Measurements from ENCODE around the gene ANTKMT. TPM values are rescaled to one million over a fixed set of nuclear protein-coding genes. Genes with fewer than 3 reads are reported as not detected.

ANTKMT gene
- total RNA-seq, 2 experiments from 2014 or later: 8.1 TPM

GRCh38 chr16:694863-695354 lies 26.0 kb upstream of the ANTKMT start:
- no peak overlapping the region for H3K27ac ChIP-seq (ENCODE audit: low read depth in 1 of 2, low read length in 2 of 2)
- peaks cover 58% of the 10 kb centered on the region for H3K4me1 ChIP-seq (ENCODE audit: insufficient read depth, low read length)
- ATAC-seq (ENCODE audit: poor library complexity) (no peak), DNase-seq (peak in 1 of 14 experiments; percentile 57)
- TF ChIP-seq CTCF (IDR thresholded peaks at IDR 0.05): no peak
- CTCF ChIA-PET: interaction anchor here (1.2 to 2.0 kb wide), 3 partner anchors 27 to 58 kb away, joined by 4 to 8 read pairs (median 6); partner anchors contain the start of genes CIAO3 and RHOT2
- POLR2A ChIA-PET: interaction anchor here (0.6 to 4.1 kb wide), 25 partner anchors 9 to 1452 kb away, joined by 3 to 55 read pairs (median 7); partner anchors contain the start of genes ANTKMT, CAPN15, CCDC78 and CHTF18
- no peaks in the 10 kb centered on the region for H3K9me3 Mint-ChIP-seq
- no peak overlapping the region for H3K27ac Mint-ChIP-seq
- peaks cover 0 to 2% of the 10 kb centered on the region in 2 experiments for H3K27me3 ChIP-seq (ENCODE audit: control insufficient read depth in 1 of 2, insufficient read depth in 2 of 2, low read length in 2 of 2)
- no peaks in the 10 kb centered on the region for H3K27me3 Mint-ChIP-seq
- peak overlapping the region; percentile 20 for H3K4me3 Mint-ChIP-seq
- peak overlapping the region; percentile 69 for H3K4me3 ChIP-seq (ENCODE audit: low read length)
- no peaks in the 10 kb centered on the region for H3K36me3 ChIP-seq (ENCODE audit: insufficient read depth, low read length)
- intact Hi-C loops (cut with DNase I, micrococcal nuclease): loop anchor here in 1 of 2 experiments (10.0 kb wide), 2 partner anchors 720 to 1270 kb away; partner anchors contain the start of genes RNF151, RPS2 and UNKL
- peaks cover 16% of the 10 kb centered on the region for H3K4me1 Mint-ChIP-seq (ENCODE audit: low read depth)
- peaks cover 0 to 9% of the 10 kb centered on the region in 2 experiments for H3K9me3 ChIP-seq (ENCODE audit: control insufficient read depth in 1 of 2, insufficient read depth in 1 of 2, low read length in 2 of 2)
- H3K36me3 Mint-ChIP-seq (ENCODE audit: low read depth): peaks cover 5% of the 10 kb centered on the region

- ATAC-seq (ENCODE audit: poor library complexity) (peak; percentile 73), DNase-seq (peak; percentile 40 to 86 (median 73))
- intact Hi-C loops (cut with DNase I, micrococcal nuclease): loop anchor here in 1 of 2 experiments (10.0 kb wide), 2 partner anchors 719 to 1269 kb away; partner anchors contain the start of genes RNF151, RPS2 and UNKL
- peak overlapping the region; percentile 69 for H3K4me3 ChIP-seq (ENCODE audit: low read length)
- Mint-ChIP-seq H3K27me3 (no peaks in the 10 kb centered on the region), H3K4me3 (peak overlapping the region; percentile 80), H3K9me3 (no peaks in the 10 kb centered on the region), H3K36me3 (ENCODE audit: low read depth) (no peaks in the 10 kb centered on the region), H3K27ac (peak overlapping the region; percentile 72), H3K4me1 (ENCODE audit: low read depth) (peaks cover 11% of the 10 kb centered on the region)
- no peaks in the 10 kb centered on the region for H3K36me3 ChIP-seq (ENCODE audit: insufficient read depth, low read length)
- H3K27me3 ChIP-seq (ENCODE audit: control insufficient read depth in 1 of 2, insufficient read depth in 2 of 2, low read length in 2 of 2): peaks cover 0 to 2% of the 10 kb centered on the region in 2 experiments
- POLR2A ChIA-PET: interaction anchor here (0.5 to 4.1 kb wide), 30 partner anchors 8 to 1452 kb away, joined by 3 to 55 read pairs (median 6); partner anchors contain the start of genes ANTKMT, CAPN15, CCDC78 and CHTF18
- TF ChIP-seq CTCF (IDR thresholded peaks at IDR 0.05): no peak
- H3K27ac ChIP-seq (ENCODE audit: low read depth in 1 of 2, low read length in 2 of 2): no peak overlapping the region
- CTCF ChIA-PET: interaction anchor here (1.2 to 2.0 kb wide), 3 partner anchors 28 to 59 kb away, joined by 4 to 8 read pairs (median 6); partner anchors contain the start of genes CIAO3 and RHOT2
- peaks cover 59% of the 10 kb centered on the region for H3K4me1 ChIP-seq (ENCODE audit: insufficient read depth, low read length)
- H3K9me3 ChIP-seq (ENCODE audit: control insufficient read depth in 1 of 2, insufficient read depth in 1 of 2, low read length in 2 of 2): peaks cover 0 to 14% of the 10 kb centered on the region in 2 experiments
Observed at GRCh38 chr16:695355-696089, 25.4 kb upstream of the ANTKMT start.

GRCh38 chr16:698911-699671 lies 21.9 kb upstream of the ANTKMT start:
- peak overlapping the region; percentile 62 for H3K4me3 Mint-ChIP-seq
- intact Hi-C loops (cut with DNase I, micrococcal nuclease): loop anchor here in 1 of 2 experiments (10.0 kb wide), 2 partner anchors 716 to 1266 kb away; partner anchors contain the start of genes RNF151, RPS2 and UNKL
- peaks cover 31 to 34% of the 10 kb centered on the region in 2 experiments for H3K27me3 ChIP-seq (ENCODE audit: control insufficient read depth in 1 of 2, insufficient read depth in 2 of 2, low read length in 2 of 2)
- CTCF ChIA-PET: no interaction called here
- DNase-seq (peak in 1 of 14 experiments; percentile 74), ATAC-seq (ENCODE audit: poor library complexity) (no peak)
- H3K4me1 Mint-ChIP-seq (ENCODE audit: low read depth): peaks cover 7% of the 10 kb centered on the region
- H3K4me1 ChIP-seq (ENCODE audit: insufficient read depth, low read length): peaks cover 69% of the 10 kb centered on the region
- no peaks in the 10 kb centered on the region for H3K9me3 Mint-ChIP-seq
- H3K27me3 Mint-ChIP-seq: peaks cover 20% of the 10 kb centered on the region
- H3K9me3 ChIP-seq (ENCODE audit: control insufficient read depth in 1 of 2, insufficient read depth in 1 of 2, low read length in 2 of 2): peaks cover 0 to 40% of the 10 kb centered on the region in 2 experiments
- H3K36me3 Mint-ChIP-seq (ENCODE audit: low read depth): no peaks in the 10 kb centered on the region
- POLR2A ChIA-PET: interaction anchor here (1.4 kb wide), 1 partner anchor 16 kb away, joined by 3 read pairs; the partner anchor contains the start of gene METRN
- no peaks in the 10 kb centered on the region for H3K36me3 ChIP-seq (ENCODE audit: insufficient read depth, low read length)
- no peak for TF ChIP-seq CTCF (IDR thresholded peaks at IDR 0.05)
- no peak overlapping the region for H3K27ac ChIP-seq (ENCODE audit: low read depth in 1 of 2, low read length in 2 of 2)
- H3K4me3 ChIP-seq (ENCODE audit: low read length): no peak overlapping the region
- H3K27ac Mint-ChIP-seq: no peak overlapping the region
